ENCODE results near the gene RIT2.

GRCh38 chr18:43060020-43060419 lies 55.5 kb downstream of the RIT2 start:
- no peak for TF ChIP-seq CTCF (IDR thresholded peaks at IDR 0.05; ENCODE audit: poor library complexity, severe bottlenecking)
- no peak for TF ChIP-seq POLR2AphosphoS5 (IDR thresholded peaks at IDR 0.05)
- no peak for TF ChIP-seq TAF1 (IDR thresholded peaks at IDR 0.05; ENCODE audit: low read depth)
- TF ChIP-seq MXI1 (conservative IDR thresholded peaks at IDR 0.05; ENCODE audit: poor library complexity, severe bottlenecking): no peak
- no peak for TF ChIP-seq SMC3 (conservative IDR thresholded peaks at IDR 0.05; ENCODE audit: poor library complexity)
- no peak for TF ChIP-seq EZH2 (IDR thresholded peaks at IDR 0.05; ENCODE audit: borderline replicate concordance, insufficient read depth, low read length, poor library complexity, severe bottlenecking)
- TF ChIP-seq, protein P1, sequence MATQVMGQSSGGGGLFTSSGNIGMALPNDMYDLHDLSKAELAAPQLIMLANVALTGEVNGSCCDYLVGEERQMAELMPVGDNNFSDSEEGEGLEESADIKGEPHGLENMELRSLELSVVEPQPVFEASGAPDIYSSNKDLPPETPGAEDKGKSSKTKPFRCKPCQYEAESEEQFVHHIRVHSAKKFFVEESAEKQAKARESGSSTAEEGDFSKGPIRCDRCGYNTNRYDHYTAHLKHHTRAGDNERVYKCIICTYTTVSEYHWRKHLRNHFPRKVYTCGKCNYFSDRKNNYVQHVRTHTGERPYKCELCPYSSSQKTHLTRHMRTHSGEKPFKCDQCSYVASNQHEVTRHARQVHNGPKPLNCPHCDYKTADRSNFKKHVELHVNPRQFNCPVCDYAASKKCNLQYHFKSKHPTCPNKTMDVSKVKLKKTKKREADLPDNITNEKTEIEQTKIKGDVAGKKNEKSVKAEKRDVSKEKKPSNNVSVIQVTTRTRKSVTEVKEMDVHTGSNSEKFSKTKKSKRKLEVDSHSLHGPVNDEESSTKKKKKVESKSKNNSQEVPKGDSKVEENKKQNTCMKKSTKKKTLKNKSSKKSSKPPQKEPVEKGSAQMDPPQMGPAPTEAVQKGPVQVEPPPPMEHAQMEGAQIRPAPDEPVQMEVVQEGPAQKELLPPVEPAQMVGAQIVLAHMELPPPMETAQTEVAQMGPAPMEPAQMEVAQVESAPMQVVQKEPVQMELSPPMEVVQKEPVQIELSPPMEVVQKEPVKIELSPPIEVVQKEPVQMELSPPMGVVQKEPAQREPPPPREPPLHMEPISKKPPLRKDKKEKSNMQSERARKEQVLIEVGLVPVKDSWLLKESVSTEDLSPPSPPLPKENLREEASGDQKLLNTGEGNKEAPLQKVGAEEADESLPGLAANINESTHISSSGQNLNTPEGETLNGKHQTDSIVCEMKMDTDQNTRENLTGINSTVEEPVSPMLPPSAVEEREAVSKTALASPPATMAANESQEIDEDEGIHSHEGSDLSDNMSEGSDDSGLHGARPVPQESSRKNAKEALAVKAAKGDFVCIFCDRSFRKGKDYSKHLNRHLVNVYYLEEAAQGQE (IDR thresholded peaks at IDR 0.05; ENCODE audit: borderline replicate concordance): no peak
- TF ChIP-seq EP300 (conservative IDR thresholded peaks at IDR 0.05; ENCODE audit: poor library complexity, severe bottlenecking): no peak
- no peak for TF ChIP-seq RAD21 (conservative IDR thresholded peaks at IDR 0.05)
